ENCODE data around the gene CDC42SE1.

The CDC42SE1 gene

GRCh38 chr1:151011154-151011850, 48.1 kb downstream of the CDC42SE1 start:
- Histone ChIP-seq H3K9ac (ENCODE audit: low read length in 5 of 5) (peak overlapping the region in 1 of 5 donors; percentile 7), H3K27ac (ENCODE audit: low read depth, low read length) (no peak overlapping the region), H3K36me3 (ENCODE audit: control insufficient read depth in 5 of 5, insufficient read depth in 5 of 5, low read length in 5 of 5) (peaks cover 0 to 5% (median 0%) of the 10 kb centered on the region in 5 donors), H3K4me3 (ENCODE audit: low read depth in 1 of 5, low read length in 5 of 5) (no peak overlapping the region), H3K9me3 (ENCODE audit: control insufficient read depth in 5 of 5, low read length in 5 of 5) (no peaks in the 10 kb centered on the region), H3K4me1 (ENCODE audit: control insufficient read depth in 5 of 5, insufficient read depth in 5 of 5, low read length in 5 of 5) (peaks cover 7 to 44% (median 37%) of the 10 kb centered on the region in 5 donors), H3K27me3 (ENCODE audit: control insufficient read depth in 5 of 5, insufficient read depth in 4 of 5, low read length in 5 of 5) (no peaks in the 10 kb centered on the region)

- Histone ChIP-seq H3K36me3 (ENCODE audit: control insufficient read depth in 5 of 5, insufficient read depth in 5 of 5, low read length in 5 of 5) (peaks cover 0 to 5% (median 0%) of the 10 kb centered on the region in 5 donors), H3K4me1 (ENCODE audit: control insufficient read depth in 5 of 5, insufficient read depth in 5 of 5, low read length in 5 of 5) (peaks cover 7 to 53% (median 47%) of the 10 kb centered on the region in 5 donors), H3K27me3 (ENCODE audit: control insufficient read depth in 5 of 5, insufficient read depth in 4 of 5, low read length in 5 of 5) (no peaks in the 10 kb centered on the region), H3K9ac (ENCODE audit: low read length in 5 of 5) (no peak overlapping the region), H3K9me3 (ENCODE audit: control insufficient read depth in 5 of 5, low read length in 5 of 5) (no peaks in the 10 kb centered on the region), H3K4me3 (ENCODE audit: low read depth in 1 of 5, low read length in 5 of 5) (no peak overlapping the region), H3K27ac (ENCODE audit: low read depth, low read length) (no peak overlapping the region)
Measured at GRCh38 chr1:151010346-151010726, 49.1 kb downstream of the CDC42SE1 start.

GRCh38 chr1:151009674-151010345, 49.6 kb downstream of the CDC42SE1 start:
- H3K27ac ChIP-seq (ENCODE audit: low read depth, low read length), result peak overlapping the region; percentile 95
- H3K4me3 ChIP-seq (ENCODE audit: low read depth in 1 of 5, low read length in 5 of 5), result peak overlapping the region in 2 of 5 donors; percentile 93 to 99
- no peaks in the 10 kb centered on the region for H3K27me3 ChIP-seq (ENCODE audit: control insufficient read depth in 5 of 5, insufficient read depth in 4 of 5, low read length in 5 of 5)
- H3K9me3 ChIP-seq (ENCODE audit: control insufficient read depth in 5 of 5, low read length in 5 of 5), result no peaks in the 10 kb centered on the region
- H3K4me1 ChIP-seq (ENCODE audit: control insufficient read depth in 5 of 5, insufficient read depth in 5 of 5, low read length in 5 of 5), result peaks cover 7 to 57% (median 52%) of the 10 kb centered on the region in 5 donors
- peak overlapping the region in 1 of 5 donors; percentile 13 for H3K9ac ChIP-seq (ENCODE audit: low read length in 5 of 5)
- H3K36me3 ChIP-seq (ENCODE audit: control insufficient read depth in 5 of 5, insufficient read depth in 5 of 5, low read length in 5 of 5), result peaks cover 0 to 5% (median 0%) of the 10 kb centered on the region in 5 donors

GRCh38 chr1:151009206-151009587, 50.2 kb downstream of the CDC42SE1 start:
- Histone ChIP-seq H3K9ac (ENCODE audit: low read length in 5 of 5) (peak overlapping the region; percentile 61 to 95 (median 89)), H3K9me3 (ENCODE audit: control insufficient read depth in 5 of 5, low read length in 5 of 5) (no peaks in the 10 kb centered on the region), H3K27me3 (ENCODE audit: control insufficient read depth in 5 of 5, insufficient read depth in 4 of 5, low read length in 5 of 5) (no peaks in the 10 kb centered on the region), H3K36me3 (ENCODE audit: control insufficient read depth in 5 of 5, insufficient read depth in 5 of 5, low read length in 5 of 5) (peaks cover 0 to 5% (median 0%) of the 10 kb centered on the region in 5 donors), H3K27ac (ENCODE audit: low read depth, low read length) (peak overlapping the region; percentile 95), H3K4me3 (ENCODE audit: low read depth in 1 of 5, low read length in 5 of 5) (peak overlapping the region; percentile 78 to 100 (median 99)), H3K4me1 (ENCODE audit: control insufficient read depth in 5 of 5, insufficient read depth in 5 of 5, low read length in 5 of 5) (peaks cover 7 to 62% (median 57%) of the 10 kb centered on the region in 5 donors)

- Histone ChIP-seq H3K9ac (ENCODE audit: low read length in 5 of 5) (peak within 1 kb of the TSS; percentile 61 to 95 (median 89)), H3K36me3 (ENCODE audit: control insufficient read depth in 5 of 5, insufficient read depth in 5 of 5, low read length in 5 of 5) (peaks cover 0 to 5% (median 0%) of the 10 kb centered on the region in 5 donors), H3K4me1 (ENCODE audit: control insufficient read depth in 5 of 5, insufficient read depth in 5 of 5, low read length in 5 of 5) (peaks cover 7 to 67% (median 64%) of the 10 kb centered on the region in 5 donors), H3K27me3 (ENCODE audit: control insufficient read depth in 5 of 5, insufficient read depth in 4 of 5, low read length in 5 of 5) (no peaks in the 10 kb centered on the region), H3K9me3 (ENCODE audit: control insufficient read depth in 5 of 5, low read length in 5 of 5) (no peaks in the 10 kb centered on the region), H3K27ac (ENCODE audit: low read depth, low read length) (peak within 1 kb of the TSS; percentile 95), H3K4me3 (ENCODE audit: low read depth in 1 of 5, low read length in 5 of 5) (peak within 1 kb of the TSS; percentile 78 to 100 (median 99))
Measured at GRCh38 chr1:151008244-151009205, 50.9 kb downstream of the CDC42SE1 start, which contains the start of gene PRUNE1. PRUNE1 (plus strand) TSS chr1:151008449; CDS start chr1:151008633, 184 bp downstream.

GRCh38 chr1:151007853-151008243, 51.6 kb downstream of the CDC42SE1 start:
- Histone ChIP-seq H3K9me3 (ENCODE audit: control insufficient read depth in 5 of 5, low read length in 5 of 5) (no peaks in the 10 kb centered on the region), H3K27ac (ENCODE audit: low read depth, low read length) (peak overlapping the region; percentile 95), H3K27me3 (ENCODE audit: control insufficient read depth in 5 of 5, insufficient read depth in 4 of 5, low read length in 5 of 5) (no peaks in the 10 kb centered on the region), H3K36me3 (ENCODE audit: control insufficient read depth in 5 of 5, insufficient read depth in 5 of 5, low read length in 5 of 5) (peaks cover 0 to 2% (median 0%) of the 10 kb centered on the region in 5 donors), H3K9ac (ENCODE audit: low read length in 5 of 5) (peak overlapping the region; percentile 30 to 86 (median 66)), H3K4me1 (ENCODE audit: control insufficient read depth in 5 of 5, insufficient read depth in 5 of 5, low read length in 5 of 5) (peaks cover 7 to 69% (median 65%) of the 10 kb centered on the region in 5 donors), H3K4me3 (ENCODE audit: low read depth in 1 of 5, low read length in 5 of 5) (peak overlapping the region; percentile 59 to 99 (median 97))

GRCh38 chr1:151006327-151007052, 52.9 kb downstream of the CDC42SE1 start, which contains the start of gene MINDY1:
MINDY1 (minus strand) TSS chr1:151006902; CDS start chr1:151002617, 4,285 bp downstream.
- Histone ChIP-seq H3K9ac (ENCODE audit: low read length in 5 of 5) (peak within 1 kb of the TSS; percentile 82 to 96 (median 93)), H3K4me3 (ENCODE audit: low read depth in 1 of 5, low read length in 5 of 5) (peak within 1 kb of the TSS; percentile 88 to 99 (median 97)), H3K36me3 (ENCODE audit: control insufficient read depth in 5 of 5, insufficient read depth in 5 of 5, low read length in 5 of 5) (peaks cover 0 to 13% (median 11%) of the 10 kb centered on the region in 5 donors), H3K9me3 (ENCODE audit: control insufficient read depth in 5 of 5, low read length in 5 of 5) (no peaks in the 10 kb centered on the region), H3K27ac (ENCODE audit: low read depth, low read length) (peak within 1 kb of the TSS; percentile 95), H3K27me3 (ENCODE audit: control insufficient read depth in 5 of 5, insufficient read depth in 4 of 5, low read length in 5 of 5) (no peaks in the 10 kb centered on the region), H3K4me1 (ENCODE audit: control insufficient read depth in 5 of 5, insufficient read depth in 5 of 5, low read length in 5 of 5) (peaks cover 7 to 75% (median 64%) of the 10 kb centered on the region in 5 donors)

GRCh38 chr1:151005729-151006319, 53.6 kb downstream of the CDC42SE1 start:
- Histone ChIP-seq H3K9ac (ENCODE audit: low read length in 5 of 5) (peak overlapping the region; percentile 82 to 96 (median 93)), H3K9me3 (ENCODE audit: control insufficient read depth in 5 of 5, low read length in 5 of 5) (no peaks in the 10 kb centered on the region), H3K4me1 (ENCODE audit: control insufficient read depth in 5 of 5, insufficient read depth in 5 of 5, low read length in 5 of 5) (peaks cover 7 to 78% (median 64%) of the 10 kb centered on the region in 5 donors), H3K27me3 (ENCODE audit: control insufficient read depth in 5 of 5, insufficient read depth in 4 of 5, low read length in 5 of 5) (no peaks in the 10 kb centered on the region), H3K36me3 (ENCODE audit: control insufficient read depth in 5 of 5, insufficient read depth in 5 of 5, low read length in 5 of 5) (peaks cover 0 to 19% (median 13%) of the 10 kb centered on the region in 5 donors), H3K4me3 (ENCODE audit: low read depth in 1 of 5, low read length in 5 of 5) (peak overlapping the region; percentile 79 to 97 (median 88)), H3K27ac (ENCODE audit: low read depth, low read length) (peak overlapping the region; percentile 95)

Measured in subcutaneous abdominal adipose tissue (tissue), 5 donors.